Heart right ventricle (tissue), 16 donors: Measurements from ENCODE around the gene AMZ2. TPM values are rescaled to one million over a fixed set of nuclear protein-coding genes. Genes with fewer than 3 reads are reported as not detected.
"Not testable (repeated sequence)": the region's sequence is repeated elsewhere in the genome, so short reads cannot be mapped to it uniquely, and the experiment has no call there.

ENCODE experiments used
- ATAC-seq, 8 donors: fragments of 200-7000 bp; cut with Tn5 transposase; one replicate each; pipeline ENCODE4 v1.9.1; 2020; ENCODE audit warnings: mild to moderate bottlenecking in 8 of 8, moderate library complexity in 8 of 8, moderate number of reproducible peaks in 1 of 8
- DNase-seq, 2 donors: peaks; one replicate each; pipeline ENCODE4 v3.0.0-alpha.2; 2020
- H3K27ac ChIP-seq, 10 donors: fragments of 200-600 bp; sonication (generic) in 2 of 10; one replicate each; pipeline versions ENCODE4 v1.5.0 to v1.8.0; 2020 to 2022; ENCODE audit warnings: mild to moderate bottlenecking in 3 of 10
- H3K27me3 ChIP-seq, 7 donors: fragments of 200-600 bp; one replicate each; pipeline ENCODE4 v1.8.0; 2021 to 2022; ENCODE audit warnings: mild to moderate bottlenecking in 2 of 7
- H3K36me3 ChIP-seq, 9 donors: fragments of 200-600 bp; sonication (generic) in 1 of 9; one replicate each; pipeline versions ENCODE4 v1.5.0 to v1.8.0; 2020 to 2022; ENCODE audit warnings: mild to moderate bottlenecking in 2 of 9
- H3K4me1 ChIP-seq, 9 donors: fragments of 200-600 bp; sonication (generic) in 1 of 9; one replicate each; pipeline versions ENCODE4 v1.5.0 to v1.8.0; 2020 to 2022; ENCODE audit warnings: mild to moderate bottlenecking in 4 of 9
- H3K4me3 ChIP-seq, 10 donors: fragments of 200-600 bp; sonication (generic) in 2 of 10; one replicate each; pipeline versions ENCODE4 v1.5.0 to v1.8.0; 2020 to 2022; ENCODE audit warnings: mild to moderate bottlenecking in 7 of 10, moderate library complexity in 2 of 10
- H3K9me3 ChIP-seq, 11 donors: fragments of 200-600 bp in 10 of 11; sonication (generic) in 2 of 11; one replicate each; pipeline versions ENCODE4 v1.5.0 to v1.8.0; 2013 to 2022; ENCODE audit warnings: mild to moderate bottlenecking in 2 of 11, control low read depth in 1 of 11, moderate library complexity in 1 of 11
- CTCF ChIP-seq, 9 donors: fragments of 200-600 bp; sonication (generic) in 2 of 9; IDR thresholded peaks; one replicate each; pipeline versions ENCODE4 v1.5.0 to v1.8.0; 2021 to 2022; ENCODE audit warnings: antibody characterized with exemption in 9 of 9, mild to moderate bottlenecking in 5 of 9, moderate library complexity in 1 of 9
- WGBS, 2 donors: extraction: QIAGEN DNeasy Blood & Tissue Kit; methylation state at CpG; one replicate each; pipeline ENCODE4 v1.1.7; 2013; ENCODE audit warnings: inconsistent platforms in 1 of 2; 5-methylcytosine and 5-hydroxymethylcytosine counted together
- intact Hi-C, 10 donors: fragments of 100-400 bp; cut with DNase I; formaldehyde crosslinking; loops; one replicate each; pipeline versions ENCODE4 v1.11.1 to v1.14.2; 2022
- polyA plus RNA-seq, 2 donors: library from polyadenylated mRNA; stranded (reverse); fragments of 200-250 nt; gene quantifications; one replicate each; pipeline ENCODE4 v1.2.3, GENCODE V29; 2013
- total RNA-seq, 10 donors: library from RNA; stranded (reverse); fragmentation: NEBNext Ultra II Directional in 3 of 10; extraction: Animal tissue kit (Norgen Biotek cat#: 25700) in 3 of 10; gene quantifications; one replicate each; pipeline versions ENCODE4 v1.2.1 to v1.2.4, GENCODE V29; 2021 to 2023
- donor health status: Arrhythmogenic right ventricular cardiomyopathy.
- donor health status: ischemic (EF 13 %, LVEDD 7.1; RV severe dilation, severe dysfunction).
- donor health status: healthy with polysubstance abuse.
- donor health status: DM: no; HTN: yes; CAD: no.
- donor health status: DM: no; HTN: no; CAD: no.
- donor health status: ischemic (EF 25% LVEDD 6.9; RV normal size, moderate dysfunction).
- donor health status: ischemic (EF 25% LVEDD 5.7; RV mildly dilated, moderate dysfunction).
- donor health status: healthy.
- donor health status: DM: yes; HTN: yes; CAD: no.
- donor health status: Ischemic cardiomyopathy.
- donor health status: ischemic (EF 35%, LVEDD 5.7; RV mildly dilated, moderate dysfunction).
- donor health status: nonischemic (EF 11% LVEDD 7.7; RV severe dilation, severe dysfunction).
- donor health status: DM: yes; HTN: yes; CAD: no.
- donor health status: PGD.
- donor health status: ischemic (EF 29% LVEDD 5.4; RV normal size, mild dysfunction).
- donor health status: nonischemic (EF 23%, LVEDD 6.1; RV moderate dilation, normal function).

Gene AMZ2
- total and polyA plus RNA-seq, 12 donors: 41.6 to 140 (median 106) TPM

GRCh38 chr17:68229619-68230018 is 18.2 kb upstream of the AMZ2 start:
- Histone ChIP-seq H3K36me3 (peaks cover 0 to 5% (median 0%) of the 10 kb centered on the region in 9 donors), H3K4me3 (no peak overlapping the region), H3K4me1 (peaks cover 0 to 5% (median under 1%) of the 10 kb centered on the region in 9 donors), H3K27ac (no peak overlapping the region), H3K9me3 (no peaks in the 10 kb centered on the region), H3K27me3 (no peaks in the 10 kb centered on the region)
- intact Hi-C loops: no loop called here
- DNase-seq: no peak
- no peak for ATAC-seq
- WGBS, 2 donors: 88 to 94% methylated on average over 8 of the region's 8 CpGs
- no peak for TF ChIP-seq CTCF (IDR thresholded peaks at IDR 0.05)

- 95 to 97% methylated on average over 4 of the region's 4 CpGs for WGBS, 2 donors
- H3K27me3 ChIP-seq, H3K9me3 ChIP-seq, ATAC-seq, H3K27ac ChIP-seq, intact Hi-C loops, DNase-seq, H3K4me3 ChIP-seq, H3K36me3 ChIP-seq: not testable (repeated sequence)
- peaks cover 0 to 18% (median 6%) of the 10 kb centered on the region in 9 donors for H3K4me1 ChIP-seq
Observed at GRCh38 chr17:68231131-68231530, 16.7 kb upstream of the AMZ2 start.

- no peak for DNase-seq
- Histone ChIP-seq H3K4me3 (no peak overlapping the region), H3K36me3 (peaks cover 0 to 5% (median 0%) of the 10 kb centered on the region in 9 donors), H3K27ac (no peak overlapping the region), H3K4me1 (peaks cover 0 to 18% (median 6%) of the 10 kb centered on the region in 9 donors), H3K9me3 (no peaks in the 10 kb centered on the region), H3K27me3 (no peaks in the 10 kb centered on the region)
- TF ChIP-seq CTCF (IDR thresholded peaks at IDR 0.05): no peak
- 100% methylated on average over 1 of the region's 1 CpG; no CpG with 5 or more reads in 1 of the 2 donors for WGBS, 2 donors
- ATAC-seq: no peak
- intact Hi-C loops: no loop called here
Observed at GRCh38 chr17:68231541-68231940, 16.3 kb upstream of the AMZ2 start.

- intact Hi-C loops, DNase-seq, H3K27me3 ChIP-seq, H3K36me3 ChIP-seq, H3K27ac ChIP-seq, H3K4me3 ChIP-seq, H3K9me3 ChIP-seq: not testable (repeated sequence)
- peak in 1 of 8 donors; percentile 34 for ATAC-seq
- WGBS, 2 donors: 84 to 86% methylated on average over 1 of the region's 1 CpG
- H3K4me1 ChIP-seq: peaks cover 0 to 26% (median 6%) of the 10 kb centered on the region in 9 donors
Observed at GRCh38 chr17:68232741-68233140, 15.1 kb upstream of the AMZ2 start.

- H3K36me3 ChIP-seq, intact Hi-C loops, H3K9me3 ChIP-seq, H3K27me3 ChIP-seq, H3K4me3 ChIP-seq: not testable (repeated sequence)
- Histone ChIP-seq H3K4me1 (peaks cover 0 to 41% (median 6%) of the 10 kb centered on the region in 9 donors), H3K27ac (peak overlapping the region; percentile 74 to 91 (median 83))
- 74 to 84% methylated on average over 12 of the region's 12 CpGs for WGBS, 2 donors
- ATAC-seq (peak; percentile 59 to 78 (median 73)), DNase-seq (peak in 1 of 2 donors; percentile 26)
Observed at GRCh38 chr17:68234726-68235335, 13.0 kb upstream of the AMZ2 start.

GRCh38 chr17:68235336-68235791 is 12.5 kb upstream of the AMZ2 start:
- peak; percentile 51 to 92 (median 84) for ATAC-seq

GRCh38 chr17:68237369-68238163 is 10.3 kb upstream of the AMZ2 start:
- DNase-seq (peak in 1 of 2 donors; percentile 17), ATAC-seq (peak in 7 of 8 donors; percentile 29 to 74 (median 50))
- H3K9me3 ChIP-seq, H3K36me3 ChIP-seq, intact Hi-C loops, H3K27me3 ChIP-seq: not testable (repeated sequence)
- 76 to 80% methylated on average over 16 of the region's 16 CpGs for WGBS, 2 donors
- peak overlapping the region in 1 of 10 donors; percentile 30 for H3K4me3 ChIP-seq
- peaks cover 0 to 41% (median 6%) of the 10 kb centered on the region in 9 donors for H3K4me1 ChIP-seq
- H3K27ac ChIP-seq: peak overlapping the region in 8 of 10 donors; percentile 10 to 91 (median 55)

More at GRCh38 chr17:68235336-68235791, 12.5 kb upstream of the AMZ2 start:
- H3K27me3 ChIP-seq, intact Hi-C loops, H3K36me3 ChIP-seq, H3K4me3 ChIP-seq, H3K9me3 ChIP-seq: not testable (repeated sequence)
- WGBS, 2 donors: 45 to 61% methylated on average over 11 of the region's 11 CpGs
- Histone ChIP-seq H3K4me1 (peaks cover 0 to 41% (median 6%) of the 10 kb centered on the region in 9 donors), H3K27ac (peak overlapping the region; percentile 74 to 91 (median 83))
- peak in 1 of 2 donors; percentile 58 for DNase-seq
